Body of pancreas (tissue), 4 donors: ENCODE measurements around the gene TNS3.

Experiments used
- POLR2A ChIP-seq, 3 donors: fragments of 450-650 bp; IDR thresholded peaks; one replicate each; pipeline ENCODE4 v1.6.1; 2016; ENCODE audit warnings: antibody characterized with exemption in 3 of 3, mild to moderate bottlenecking in 2 of 3
- TF ChIP-seq, protein P1 (sequence below), 7 experiments: fragments of 450-650 bp in 4 of 7; fragments of 200-600 bp in 3 of 7; sonication (generic) in 3 of 7; IDR thresholded peaks; one replicate each; pipeline ENCODE4 v1.5.1; 2016 to 2019; ENCODE audit warnings: antibody characterized with exemption in 7 of 7

DNA sequence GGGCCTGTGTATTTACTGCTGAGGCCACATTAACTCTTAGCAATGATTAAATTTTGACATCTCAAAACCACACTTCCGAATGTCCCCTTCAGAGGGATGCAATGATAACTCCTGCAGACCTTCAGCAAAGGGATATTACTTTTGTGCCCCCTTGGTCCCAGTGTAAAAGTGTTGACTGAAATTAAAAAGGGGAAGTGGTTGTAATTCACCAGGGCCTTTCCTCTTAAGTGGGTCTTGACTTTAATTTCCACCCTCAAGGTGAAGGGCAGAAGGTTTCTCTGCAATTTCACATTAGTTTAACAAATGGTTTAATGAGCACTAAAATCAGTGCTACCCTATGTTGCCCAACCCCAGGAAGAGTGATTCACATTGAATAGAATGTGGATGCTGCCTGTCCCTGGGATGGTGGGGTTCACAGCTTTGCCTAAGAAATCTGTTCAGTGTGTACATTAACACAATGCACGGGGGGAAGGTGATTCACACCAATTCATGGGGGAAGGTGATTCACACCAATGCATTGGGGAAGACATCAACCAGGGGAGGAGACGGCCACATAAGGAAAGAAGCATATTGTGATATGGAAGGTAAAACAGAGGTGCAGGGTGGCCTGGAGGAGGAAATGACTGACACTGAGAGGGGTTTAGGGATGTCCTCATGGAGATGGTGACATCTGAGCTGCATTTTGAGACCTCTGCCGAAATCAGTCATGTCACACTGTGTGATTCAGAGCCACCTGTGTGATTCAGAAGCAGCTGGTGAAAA is 19.4 kb upstream of the TNS3 start:
- TF ChIP-seq, protein P1, sequence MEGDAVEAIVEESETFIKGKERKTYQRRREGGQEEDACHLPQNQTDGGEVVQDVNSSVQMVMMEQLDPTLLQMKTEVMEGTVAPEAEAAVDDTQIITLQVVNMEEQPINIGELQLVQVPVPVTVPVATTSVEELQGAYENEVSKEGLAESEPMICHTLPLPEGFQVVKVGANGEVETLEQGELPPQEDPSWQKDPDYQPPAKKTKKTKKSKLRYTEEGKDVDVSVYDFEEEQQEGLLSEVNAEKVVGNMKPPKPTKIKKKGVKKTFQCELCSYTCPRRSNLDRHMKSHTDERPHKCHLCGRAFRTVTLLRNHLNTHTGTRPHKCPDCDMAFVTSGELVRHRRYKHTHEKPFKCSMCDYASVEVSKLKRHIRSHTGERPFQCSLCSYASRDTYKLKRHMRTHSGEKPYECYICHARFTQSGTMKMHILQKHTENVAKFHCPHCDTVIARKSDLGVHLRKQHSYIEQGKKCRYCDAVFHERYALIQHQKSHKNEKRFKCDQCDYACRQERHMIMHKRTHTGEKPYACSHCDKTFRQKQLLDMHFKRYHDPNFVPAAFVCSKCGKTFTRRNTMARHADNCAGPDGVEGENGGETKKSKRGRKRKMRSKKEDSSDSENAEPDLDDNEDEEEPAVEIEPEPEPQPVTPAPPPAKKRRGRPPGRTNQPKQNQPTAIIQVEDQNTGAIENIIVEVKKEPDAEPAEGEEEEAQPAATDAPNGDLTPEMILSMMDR (IDR thresholded peaks at IDR 0.05), result no peak
- no peak for TF ChIP-seq POLR2A (IDR thresholded peaks at IDR 0.05)
